HepG2 (cell line): ENCODE measurements around the gene GPR61. TPM values are rescaled to one million over a fixed set of nuclear protein-coding genes. Genes with fewer than 3 reads are reported as not detected.

ENCODE experiments used
- BRD4 ChIP-seq: sonication (generic); formaldehyde crosslinking; IDR thresholded peaks from 2 replicates; pipeline ENCODE4 v1.4.0; 2020; ENCODE audit warnings: missing genetic modification reagents
- GTF3A ChIP-seq: sonication (generic); formaldehyde crosslinking; conservative IDR thresholded peaks from 2 replicates; pipeline ENCODE4 v1.4.0; 2020; ENCODE audit warnings: mild to moderate bottlenecking, missing genetic modification reagents
- HNRNPH1 ChIP-seq: fragments of 200-400 bp; formaldehyde crosslinking; optimal IDR thresholded peaks from 2 replicates; pipeline ENCODE3; 2017; ENCODE audit warnings: mild to moderate bottlenecking, low read depth, low read length
- ISL2 ChIP-seq: sonication (generic); formaldehyde crosslinking; IDR thresholded peaks from 2 replicates; pipeline ENCODE4 v1.5.0; 2020; ENCODE audit warnings: missing genetic modification reagents
- JUNB ChIP-seq: sonication (generic); formaldehyde crosslinking; IDR thresholded peaks from 2 replicates; pipeline ENCODE4 v1.8.0; 2022; ENCODE audit warnings: missing genetic modification reagents, mild to moderate bottlenecking, borderline replicate concordance
- NCOA5 ChIP-seq: sonication (generic); formaldehyde crosslinking; IDR thresholded peaks from 2 replicates; pipeline ENCODE4 v1.4.0; 2020; ENCODE audit warnings: missing genetic modification reagents
- NR2C2 ChIP-seq: sonication (generic); formaldehyde crosslinking; IDR thresholded peaks from 2 replicates; pipeline ENCODE4 v1.4.0; 2020; ENCODE audit warnings: missing genetic modification reagents, mild to moderate bottlenecking, moderate library complexity, borderline replicate concordance
- RBM22 ChIP-seq: fragments of 200-400 bp; formaldehyde crosslinking; optimal IDR thresholded peaks from 2 replicates; pipeline ENCODE3; 2017; ENCODE audit warnings: mild to moderate bottlenecking, low read length, moderate library complexity
- ZFP41 ChIP-seq: sonication (generic); formaldehyde crosslinking; IDR thresholded peaks from 2 replicates; pipeline ENCODE4 v1.4.0; 2020; ENCODE audit warnings: mild to moderate bottlenecking, missing genetic modification reagents, borderline replicate concordance
- ZNF333 ChIP-seq: sonication (generic); formaldehyde crosslinking; IDR thresholded peaks from 2 replicates; pipeline ENCODE4 v1.4.0; 2020; ENCODE audit warnings: mild to moderate bottlenecking, missing genetic modification reagents, borderline replicate concordance
- ZNF644 ChIP-seq: IDR thresholded peaks from 2 replicates; pipeline ENCODE4 v1.6.1; 2016; ENCODE audit warnings: low read depth
- polyA plus RNA-seq, 8 experiments: library from polyadenylated mRNA; depleted of rRNA in 3 of 8; stranded (reverse) in 7 of 8; unstranded in 1 of 8; fragments of >200 nt; fragmentation: Illumina TruSeq in 4 of 8; extraction: Trizol in 4 of 8; gene quantifications; 2 replicates each; pipeline versions ENCODE4 v1.2.1 to v1.2.3, GENCODE V29; 2011 to 2016; ENCODE audit warnings: low read depth in 4 of 8, missing spikeins in 1 of 8, mixed read lengths in 1 of 8; ENCODE audit not compliant: insufficient read depth in 1 of 8
- total RNA-seq, 5 experiments: library from RNA; depleted of rRNA; stranded (reverse); fragments of >200 nt; fragmentation: Illumina TruSeq; extraction: Trizol; gene quantifications; 2 replicates each; pipeline ENCODE4 v1.2.3, GENCODE V29; 2016; ENCODE audit warnings: low read depth in 1 of 5
- TF ChIP-seq, protein P1 (sequence below): sonication (generic); formaldehyde crosslinking; IDR thresholded peaks from 2 replicates; pipeline ENCODE4 v1.5.1; 2020; ENCODE audit warnings: mild to moderate bottlenecking, moderate library complexity, missing genetic modification reagents
- TF ChIP-seq, protein P2 (sequence below): sonication (generic); formaldehyde crosslinking; IDR thresholded peaks from 2 replicates; pipeline ENCODE4 v1.8.1; 2023; ENCODE audit warnings: mild to moderate bottlenecking, missing genetic modification reagents
- TF ChIP-seq, protein P3 (sequence below): IDR thresholded peaks from 2 replicates; pipeline ENCODE4 v1.6.1; 2016; ENCODE audit warnings: mild to moderate bottlenecking
- TF ChIP-seq, protein P4 (sequence below): sonication (generic); formaldehyde crosslinking; IDR thresholded peaks from 2 replicates; pipeline ENCODE4 v1.5.1; 2020; ENCODE audit warnings: missing genetic modification reagents, mild to moderate bottlenecking, borderline replicate concordance
- TF ChIP-seq, protein P5 (sequence below): sonication (generic); formaldehyde crosslinking; IDR thresholded peaks from 2 replicates; pipeline ENCODE4 v1.9.0; 2022; ENCODE audit warnings: low read depth, missing genetic modification reagents
- TF ChIP-seq, protein P6 (sequence below): sonication (generic); formaldehyde crosslinking; IDR thresholded peaks from 2 replicates; pipeline ENCODE4 v1.4.0; 2020; ENCODE audit warnings: missing genetic modification reagents

The GPR61 gene
- total and polyA plus RNA-seq, 2 of the 13 experiments (the other 11 are each of a cell fraction or from before 2014, with no cell fraction given), result not detected

DNA sequence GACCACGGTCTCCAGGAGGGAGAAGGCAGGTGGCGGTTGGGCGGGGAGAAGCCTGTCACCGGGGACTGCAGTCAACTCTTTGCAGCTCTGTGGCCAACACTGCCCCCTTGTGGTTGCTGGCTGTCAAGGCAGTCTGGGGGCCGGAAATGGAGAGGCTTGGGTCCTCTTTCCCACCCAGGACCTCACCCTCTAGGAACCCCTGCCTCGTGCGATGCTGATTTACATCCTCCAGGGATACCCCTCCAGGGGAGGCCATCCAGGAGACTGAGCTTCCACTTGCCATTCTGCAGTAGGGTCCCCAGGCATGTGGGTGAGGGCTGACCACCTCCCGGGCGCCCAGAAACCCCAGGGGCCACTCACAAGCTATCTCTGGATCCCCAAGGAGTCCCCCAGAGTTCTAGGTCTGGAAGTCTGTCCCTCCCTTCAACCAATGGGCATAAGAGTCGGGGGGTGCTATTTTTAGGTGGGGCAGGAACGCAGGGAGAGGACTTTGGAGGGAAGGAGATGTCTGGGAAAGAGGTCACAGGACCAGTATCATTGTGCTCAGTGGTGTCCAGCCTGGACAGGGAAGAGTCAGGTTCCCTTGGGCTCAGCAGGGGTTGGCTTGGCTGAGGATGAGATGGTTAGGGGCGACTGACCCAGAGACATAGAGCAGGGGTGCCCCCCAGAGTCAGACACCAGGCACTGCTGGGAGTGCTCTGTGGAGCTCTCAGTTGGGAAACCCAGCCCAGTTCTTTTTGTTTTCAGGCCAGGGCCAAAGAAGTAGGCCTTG is 7.1 kb upstream of the GPR61 start (continued):
- TF ChIP-seq, protein P1, sequence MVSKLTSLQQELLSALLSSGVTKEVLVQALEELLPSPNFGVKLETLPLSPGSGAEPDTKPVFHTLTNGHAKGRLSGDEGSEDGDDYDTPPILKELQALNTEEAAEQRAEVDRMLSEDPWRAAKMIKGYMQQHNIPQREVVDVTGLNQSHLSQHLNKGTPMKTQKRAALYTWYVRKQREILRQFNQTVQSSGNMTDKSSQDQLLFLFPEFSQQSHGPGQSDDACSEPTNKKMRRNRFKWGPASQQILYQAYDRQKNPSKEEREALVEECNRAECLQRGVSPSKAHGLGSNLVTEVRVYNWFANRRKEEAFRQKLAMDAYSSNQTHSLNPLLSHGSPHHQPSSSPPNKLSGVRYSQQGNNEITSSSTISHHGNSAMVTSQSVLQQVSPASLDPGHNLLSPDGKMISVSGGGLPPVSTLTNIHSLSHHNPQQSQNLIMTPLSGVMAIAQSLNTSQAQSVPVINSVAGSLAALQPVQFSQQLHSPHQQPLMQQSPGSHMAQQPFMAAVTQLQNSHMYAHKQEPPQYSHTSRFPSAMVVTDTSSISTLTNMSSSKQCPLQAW, result peak; percentile 27; the same call in 1 of the 2 replicates
- TF ChIP-seq JUNB (CRISPR knock-in tag) (no peak), GTF3A (CRISPR knock-in tag) (0 out of 2 replicates have a peak, but pooled peaks have one; percentile 43), ZNF333 (CRISPR knock-in tag) (no peak), NCOA5 (no peak), BRD4 (CRISPR knock-in tag) (no peak), NR2C2 (CRISPR knock-in tag) (0 out of 2 replicates have a peak, but pooled peaks have one; percentile 20), HNRNPH1 (no peak), ZNF644 (CRISPR knock-in tag) (no peak), ISL2 (CRISPR knock-in tag) (no peak), ZFP41 (CRISPR knock-in tag) (no peak), RBM22 (no peak)
- TF ChIP-seq, protein P2, sequence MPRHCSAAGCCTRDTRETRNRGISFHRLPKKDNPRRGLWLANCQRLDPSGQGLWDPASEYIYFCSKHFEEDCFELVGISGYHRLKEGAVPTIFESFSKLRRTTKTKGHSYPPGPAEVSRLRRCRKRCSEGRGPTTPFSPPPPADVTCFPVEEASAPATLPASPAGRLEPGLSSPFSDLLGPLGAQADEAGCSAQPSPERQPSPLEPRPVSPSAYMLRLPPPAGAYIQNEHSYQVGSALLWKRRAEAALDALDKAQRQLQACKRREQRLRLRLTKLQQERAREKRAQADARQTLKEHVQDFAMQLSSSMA (CRISPR knock-in tag), result no peak
- TF ChIP-seq, protein P3, sequence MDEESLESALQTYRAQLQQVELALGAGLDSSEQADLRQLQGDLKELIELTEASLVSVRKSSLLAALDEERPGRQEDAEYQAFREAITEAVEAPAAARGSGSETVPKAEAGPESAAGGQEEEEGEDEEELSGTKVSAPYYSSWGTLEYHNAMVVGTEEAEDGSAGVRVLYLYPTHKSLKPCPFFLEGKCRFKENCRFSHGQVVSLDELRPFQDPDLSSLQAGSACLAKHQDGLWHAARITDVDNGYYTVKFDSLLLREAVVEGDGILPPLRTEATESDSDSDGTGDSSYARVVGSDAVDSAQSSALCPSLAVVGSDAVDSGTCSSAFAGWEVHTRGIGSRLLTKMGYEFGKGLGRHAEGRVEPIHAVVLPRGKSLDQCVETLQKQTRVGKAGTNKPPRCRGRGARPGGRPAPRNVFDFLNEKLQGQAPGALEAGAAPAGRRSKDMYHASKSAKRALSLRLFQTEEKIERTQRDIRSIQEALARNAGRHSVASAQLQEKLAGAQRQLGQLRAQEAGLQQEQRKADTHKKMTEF (CRISPR knock-in tag), result peak; percentile 40; the same call in 1 of the 2 replicates
- TF ChIP-seq, protein P4, sequence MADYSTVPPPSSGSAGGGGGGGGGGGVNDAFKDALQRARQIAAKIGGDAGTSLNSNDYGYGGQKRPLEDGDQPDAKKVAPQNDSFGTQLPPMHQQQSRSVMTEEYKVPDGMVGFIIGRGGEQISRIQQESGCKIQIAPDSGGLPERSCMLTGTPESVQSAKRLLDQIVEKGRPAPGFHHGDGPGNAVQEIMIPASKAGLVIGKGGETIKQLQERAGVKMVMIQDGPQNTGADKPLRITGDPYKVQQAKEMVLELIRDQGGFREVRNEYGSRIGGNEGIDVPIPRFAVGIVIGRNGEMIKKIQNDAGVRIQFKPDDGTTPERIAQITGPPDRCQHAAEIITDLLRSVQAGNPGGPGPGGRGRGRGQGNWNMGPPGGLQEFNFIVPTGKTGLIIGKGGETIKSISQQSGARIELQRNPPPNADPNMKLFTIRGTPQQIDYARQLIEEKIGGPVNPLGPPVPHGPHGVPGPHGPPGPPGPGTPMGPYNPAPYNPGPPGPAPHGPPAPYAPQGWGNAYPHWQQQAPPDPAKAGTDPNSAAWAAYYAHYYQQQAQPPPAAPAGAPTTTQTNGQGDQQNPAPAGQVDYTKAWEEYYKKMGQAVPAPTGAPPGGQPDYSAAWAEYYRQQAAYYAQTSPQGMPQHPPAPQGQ (CRISPR knock-in tag), result no peak
- TF ChIP-seq, protein P5, sequence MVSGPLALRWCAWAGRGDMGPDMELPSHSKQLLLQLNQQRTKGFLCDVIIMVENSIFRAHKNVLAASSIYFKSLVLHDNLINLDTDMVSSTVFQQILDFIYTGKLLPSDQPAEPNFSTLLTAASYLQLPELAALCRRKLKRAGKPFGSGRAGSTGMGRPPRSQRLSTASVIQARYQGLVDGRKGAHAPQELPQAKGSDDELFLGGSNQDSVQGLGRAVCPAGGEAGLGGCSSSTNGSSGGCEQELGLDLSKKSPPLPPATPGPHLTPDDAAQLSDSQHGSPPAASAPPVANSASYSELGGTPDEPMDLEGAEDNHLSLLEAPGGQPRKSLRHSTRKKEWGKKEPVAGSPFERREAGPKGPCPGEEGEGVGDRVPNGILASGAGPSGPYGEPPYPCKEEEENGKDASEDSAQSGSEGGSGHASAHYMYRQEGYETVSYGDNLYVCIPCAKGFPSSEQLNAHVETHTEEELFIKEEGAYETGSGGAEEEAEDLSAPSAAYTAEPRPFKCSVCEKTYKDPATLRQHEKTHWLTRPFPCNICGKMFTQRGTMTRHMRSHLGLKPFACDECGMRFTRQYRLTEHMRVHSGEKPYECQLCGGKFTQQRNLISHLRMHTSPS, result no peak
- TF ChIP-seq, protein P6, sequence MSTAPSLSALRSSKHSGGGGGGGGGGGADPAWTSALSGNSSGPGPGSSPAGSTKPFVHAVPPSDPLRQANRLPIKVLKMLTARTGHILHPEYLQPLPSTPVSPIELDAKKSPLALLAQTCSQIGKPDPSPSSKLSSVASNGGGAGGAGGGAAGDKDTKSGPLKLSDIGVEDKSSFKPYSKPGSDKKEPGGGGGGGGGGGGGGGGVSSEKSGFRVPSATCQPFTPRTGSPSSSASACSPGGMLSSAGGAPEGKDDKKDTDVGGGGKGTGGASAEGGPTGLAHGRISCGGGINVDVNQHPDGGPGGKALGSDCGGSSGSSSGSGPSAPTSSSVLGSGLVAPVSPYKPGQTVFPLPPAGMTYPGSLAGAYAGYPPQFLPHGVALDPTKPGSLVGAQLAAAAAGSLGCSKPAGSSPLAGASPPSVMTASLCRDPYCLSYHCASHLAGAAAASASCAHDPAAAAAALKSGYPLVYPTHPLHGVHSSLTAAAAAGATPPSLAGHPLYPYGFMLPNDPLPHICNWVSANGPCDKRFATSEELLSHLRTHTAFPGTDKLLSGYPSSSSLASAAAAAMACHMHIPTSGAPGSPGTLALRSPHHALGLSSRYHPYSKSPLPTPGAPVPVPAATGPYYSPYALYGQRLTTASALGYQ (CRISPR knock-in tag), result no peak
